ENCODE measurements around the gene CNTN4.

CNTN4 gene

DNA sequence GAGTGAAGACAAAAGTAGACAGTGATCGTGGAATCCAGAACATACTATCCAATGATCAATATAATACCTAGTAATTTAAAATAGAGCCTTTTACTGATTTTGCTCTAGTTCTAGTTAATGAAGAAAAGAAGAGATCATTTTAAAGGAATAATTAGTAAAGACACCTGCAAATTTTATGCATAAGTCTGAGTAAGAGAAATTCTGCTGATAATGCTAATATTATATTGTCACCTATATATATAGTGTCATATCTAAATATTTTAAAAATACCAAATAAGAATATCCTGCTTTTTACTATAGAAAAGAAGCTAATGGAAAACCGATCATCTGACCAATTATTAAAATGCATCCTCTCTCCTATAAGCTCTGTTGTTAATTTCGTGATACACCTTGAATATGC is 152.1 kb downstream of the CNTN4 start:
- in situ Hi-C loops (cut with MboI; ENCODE audit: low sequenced_read_pairs) = no loop called here

DNA sequence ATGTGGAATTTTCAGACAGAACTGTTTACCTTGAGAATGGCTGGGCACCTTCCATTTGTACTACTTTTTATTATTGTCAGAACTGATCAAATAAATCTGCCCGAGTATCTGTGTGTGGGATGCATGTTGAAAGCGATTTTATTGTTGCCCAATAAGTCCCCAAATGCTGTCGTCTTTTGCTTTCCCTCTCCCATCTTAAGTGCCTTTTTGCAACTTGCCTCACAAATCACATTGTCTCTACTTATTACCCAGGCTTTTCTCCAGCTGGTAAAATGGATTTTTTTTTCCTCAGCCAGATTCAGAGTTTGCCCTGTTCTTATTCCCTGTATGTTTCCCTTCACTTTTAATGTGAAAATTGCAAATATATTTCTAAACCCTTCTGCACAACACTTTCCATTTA is 163.1 kb downstream of the CNTN4 start:
- in situ Hi-C loops (cut with MboI; ENCODE audit: low sequenced_read_pairs) = no loop called here

GRCh38 chr3:2262204-2262603 is 163.5 kb downstream of the CNTN4 start:
- in situ Hi-C loops (cut with MboI; ENCODE audit: low sequenced_read_pairs) = no loop called here

- in situ Hi-C loops (cut with MboI; ENCODE audit: low sequenced_read_pairs) = no loop called here
These were observed 167.9 kb downstream of the CNTN4 start for GRCh38 chr3:2266606-2267005.

GRCh38 chr3:2268779-2269178 is 170.1 kb downstream of the CNTN4 start:
- in situ Hi-C loops (cut with MboI; ENCODE audit: low sequenced_read_pairs) = no loop called here

DNA sequence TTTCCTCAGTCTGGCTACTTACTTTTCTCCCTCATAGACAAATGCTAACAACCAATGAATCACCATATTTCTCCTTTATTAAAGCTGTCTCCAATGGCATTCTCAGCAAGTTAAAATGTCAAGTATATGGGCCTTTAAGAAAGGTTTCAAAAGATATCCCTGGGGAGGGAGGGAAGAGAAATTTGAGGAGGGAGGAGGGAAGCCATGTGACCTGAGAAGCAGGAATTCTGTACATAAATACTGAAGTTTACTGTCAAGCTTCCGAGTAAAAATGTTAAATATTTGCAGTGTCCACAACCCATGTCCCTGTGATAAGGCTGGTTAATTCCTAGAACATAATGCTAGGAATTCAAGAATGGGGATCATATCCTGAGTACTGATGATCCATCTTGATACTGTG is 175.9 kb downstream of the CNTN4 start:
- in situ Hi-C loops (cut with MboI; ENCODE audit: low sequenced_read_pairs) = no loop called here

GRCh38 chr3:2283818-2284217 is 185.2 kb downstream of the CNTN4 start:
- in situ Hi-C loops (cut with MboI; ENCODE audit: low sequenced_read_pairs) = no loop called here

DNA sequence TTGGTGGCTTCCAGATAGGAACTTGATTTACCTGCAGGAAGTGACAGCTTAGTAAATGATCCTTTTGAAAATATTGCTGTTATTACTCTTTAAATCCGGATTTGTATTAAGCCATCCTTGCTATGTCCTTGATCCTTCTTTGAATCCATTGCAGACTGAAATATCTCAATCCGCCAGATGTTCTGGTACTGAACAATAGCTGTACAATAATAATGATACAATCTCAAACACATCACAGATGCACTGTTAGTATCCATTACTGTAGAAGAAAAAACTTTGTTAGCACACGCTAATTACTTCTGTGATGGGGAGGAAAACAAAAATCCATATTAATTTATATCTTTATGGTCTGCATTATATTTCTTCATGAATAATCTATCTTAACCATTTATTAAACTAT is 202.3 kb downstream of the CNTN4 start:
- in situ Hi-C loops (cut with MboI; ENCODE audit: low sequenced_read_pairs) = no loop called here

GRCh38 chr3:2301361-2301760 is 202.7 kb downstream of the CNTN4 start:
- in situ Hi-C loops (cut with MboI; ENCODE audit: low sequenced_read_pairs) = no loop called here

GRCh38 chr3:2303566-2303965 is 204.9 kb downstream of the CNTN4 start:
- in situ Hi-C loops (cut with MboI; ENCODE audit: low sequenced_read_pairs) = no loop called here

DNA sequence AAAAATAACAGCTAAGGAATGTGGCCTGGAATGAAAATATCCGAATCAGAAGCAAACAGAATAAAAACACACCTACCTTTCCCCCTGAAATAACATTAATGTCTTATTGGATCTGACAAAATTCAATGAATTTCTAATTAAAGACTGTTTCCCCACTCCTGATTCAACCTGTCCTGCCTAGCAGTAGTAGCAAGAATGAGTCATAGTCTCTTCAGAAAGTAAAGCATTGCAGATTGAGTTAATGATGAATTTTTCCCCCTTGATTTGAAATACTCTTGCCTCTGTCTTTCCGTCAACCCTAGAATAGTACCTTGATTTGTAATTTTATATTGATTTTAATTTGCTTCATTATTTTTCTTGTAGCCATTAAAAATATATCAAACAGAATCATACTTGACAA is 212.4 kb downstream of the CNTN4 start:
- in situ Hi-C loops (cut with MboI; ENCODE audit: low sequenced_read_pairs) = no loop called here

GRCh38 chr3:2317521-2317920 is 218.9 kb downstream of the CNTN4 start:
- in situ Hi-C loops (cut with MboI; ENCODE audit: low sequenced_read_pairs) = no loop called here

GRCh38 chr3:2334921-2335320 is 236.3 kb downstream of the CNTN4 start:
- in situ Hi-C loops (cut with MboI; ENCODE audit: low sequenced_read_pairs) = no loop called here

GRCh38 chr3:2343031-2343682 is 244.5 kb downstream of the CNTN4 start:
- in situ Hi-C loops (cut with MboI; ENCODE audit: low sequenced_read_pairs) = no loop called here

DNA sequence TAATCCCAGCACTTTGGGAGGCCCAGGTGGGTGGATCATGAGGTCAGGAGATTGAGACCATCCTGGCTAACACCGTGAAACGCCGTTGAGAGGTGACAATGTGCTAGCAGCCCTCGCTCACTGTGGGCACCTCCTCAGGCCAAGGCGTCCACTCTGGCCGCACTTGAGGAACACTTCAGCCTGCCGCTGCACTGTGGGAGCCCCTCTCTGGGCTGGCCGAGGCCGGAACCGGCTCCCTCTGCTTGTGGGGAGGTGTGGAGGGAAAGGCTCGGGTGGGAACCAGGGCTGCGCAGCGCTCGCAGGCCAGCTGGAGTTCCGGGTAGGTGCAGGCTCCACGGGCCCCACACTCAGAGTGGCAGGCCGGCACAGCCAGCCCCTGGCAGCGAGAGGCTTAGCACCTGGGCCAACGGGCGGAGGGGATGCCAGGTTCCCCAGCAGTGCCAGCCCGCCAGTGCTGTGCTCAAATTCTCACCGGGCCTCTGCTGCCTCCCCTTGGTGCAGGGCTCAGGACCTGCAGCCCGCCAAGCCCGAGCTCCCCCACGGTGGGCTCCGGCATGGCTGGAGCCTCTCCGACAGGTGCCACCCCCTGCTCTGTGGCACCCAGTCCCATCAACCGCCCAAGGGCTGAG is 253.6 kb downstream of the CNTN4 start:
- in situ Hi-C loops (cut with MboI; ENCODE audit: low sequenced_read_pairs) = no loop called here

DNA sequence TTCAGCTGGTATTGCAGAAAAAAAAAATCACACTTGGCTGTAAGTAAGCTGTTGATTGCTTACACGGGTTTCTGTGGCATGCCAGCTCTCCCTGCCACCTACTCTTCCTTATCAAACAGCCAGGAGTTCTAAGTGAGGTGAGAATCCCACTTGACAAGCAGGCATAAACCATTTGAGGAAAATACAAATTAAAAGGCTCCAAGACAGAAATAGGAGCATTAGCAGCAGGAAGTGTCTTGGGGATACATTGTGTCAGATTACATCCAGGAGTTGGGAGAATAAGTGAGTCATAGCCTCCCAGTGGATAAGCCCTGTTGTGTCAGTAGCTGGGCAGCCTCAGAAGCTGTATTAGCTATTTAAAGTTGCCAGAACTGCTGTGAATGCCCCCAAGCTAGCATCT is 256.0 kb downstream of the CNTN4 start:
- in situ Hi-C loops (cut with MboI; ENCODE audit: low sequenced_read_pairs) = no loop called here

DNA sequence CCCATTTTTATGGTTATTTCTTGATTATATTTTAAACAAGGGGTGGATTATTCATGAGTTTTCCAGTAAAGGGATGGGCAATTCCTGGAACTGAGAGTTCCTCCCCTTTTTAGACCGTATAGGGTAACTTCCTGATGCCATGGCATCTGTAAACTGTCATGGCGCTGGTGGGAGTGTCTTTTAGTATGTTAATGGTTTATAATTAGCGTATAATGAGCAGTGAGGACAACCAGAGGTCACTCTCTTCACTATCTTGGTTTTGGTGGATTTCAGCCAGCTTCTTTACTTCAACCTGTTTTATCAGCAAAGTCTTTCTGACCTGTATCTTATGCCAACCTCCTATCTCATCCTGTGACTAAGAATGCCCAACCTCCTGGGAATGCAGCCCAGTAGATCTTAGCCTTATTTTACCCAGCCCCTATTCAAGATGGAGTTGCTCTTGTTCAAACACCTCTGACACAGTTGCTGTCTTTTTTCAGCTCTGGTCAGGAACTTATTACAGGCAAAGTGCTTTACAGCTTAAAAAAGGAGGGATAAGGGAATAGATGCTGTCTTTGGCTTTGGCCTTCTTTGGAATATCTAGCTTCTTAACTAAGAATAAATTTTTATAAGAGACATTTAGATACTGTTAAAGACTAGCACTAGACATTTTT is 257.8 kb downstream of the CNTN4 start:
- in situ Hi-C loops (cut with MboI; ENCODE audit: low sequenced_read_pairs) = no loop called here

- in situ Hi-C loops (cut with MboI; ENCODE audit: low sequenced_read_pairs) = no loop called here
These were observed 262.1 kb downstream of the CNTN4 start for GRCh38 chr3:2360815-2361214.

GRCh38 chr3:2362122-2362521 is 263.5 kb downstream of the CNTN4 start:
- in situ Hi-C loops (cut with MboI; ENCODE audit: low sequenced_read_pairs) = no loop called here

DNA sequence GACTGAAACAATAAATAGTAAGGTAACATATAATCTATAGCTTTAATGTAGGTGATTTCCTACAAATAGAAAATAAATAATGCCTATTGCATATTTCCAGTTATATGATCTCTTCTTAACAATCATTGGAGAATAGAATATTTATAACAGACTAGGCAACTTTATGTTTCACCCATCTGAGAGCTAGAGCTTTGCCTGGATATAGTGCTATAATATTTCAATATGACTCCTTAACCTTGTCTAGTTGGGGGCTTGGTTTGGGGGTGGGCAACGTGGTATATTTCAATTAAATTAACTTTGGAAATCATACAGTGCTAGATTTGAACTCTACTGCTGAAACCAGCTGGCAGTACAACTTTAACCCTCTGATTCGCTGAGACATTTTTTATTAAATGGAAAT is 265.2 kb downstream of the CNTN4 start:
- in situ Hi-C loops (cut with MboI; ENCODE audit: low sequenced_read_pairs) = no loop called here

DNA sequence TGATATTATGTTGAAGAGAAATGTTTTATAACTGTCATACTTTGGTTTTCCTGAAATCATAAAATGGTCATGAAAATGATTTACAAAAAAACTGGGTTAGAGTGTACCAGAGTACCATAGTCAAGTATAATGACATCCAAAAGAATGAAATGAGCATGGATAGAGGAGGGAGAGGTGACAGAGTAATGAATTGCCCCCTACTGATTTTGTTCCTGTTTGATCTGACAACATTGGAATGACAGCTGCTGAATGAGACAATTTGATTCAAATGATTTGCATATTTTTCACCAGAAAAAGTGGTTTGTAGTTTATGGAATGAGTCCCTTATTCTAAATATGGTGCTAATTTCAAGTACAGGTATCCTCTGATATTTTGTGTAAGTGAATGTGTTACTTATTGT is 271.7 kb downstream of the CNTN4 start:
- in situ Hi-C loops (cut with MboI; ENCODE audit: low sequenced_read_pairs) = no loop called here

DNA sequence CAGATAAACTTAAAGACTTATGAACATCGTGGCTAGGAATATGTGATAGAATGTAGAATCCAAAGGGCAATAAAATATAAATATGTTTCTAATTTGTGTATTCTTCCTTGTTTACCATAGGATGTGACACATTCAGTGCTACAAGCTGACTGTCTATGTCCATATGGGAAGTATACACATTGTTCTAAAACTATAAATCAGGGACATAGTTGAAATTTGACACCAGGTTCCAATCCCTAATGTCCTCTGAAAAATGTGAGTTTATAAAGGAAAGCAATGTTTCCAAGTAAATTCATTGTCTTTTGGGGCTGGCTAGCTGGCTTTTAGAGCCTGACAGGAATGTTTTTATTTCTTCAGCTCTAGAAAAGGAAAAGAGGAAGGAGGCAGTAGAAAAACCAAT is 273.6 kb downstream of the CNTN4 start:
- in situ Hi-C loops (cut with MboI; ENCODE audit: low sequenced_read_pairs) = no loop called here

DNA sequence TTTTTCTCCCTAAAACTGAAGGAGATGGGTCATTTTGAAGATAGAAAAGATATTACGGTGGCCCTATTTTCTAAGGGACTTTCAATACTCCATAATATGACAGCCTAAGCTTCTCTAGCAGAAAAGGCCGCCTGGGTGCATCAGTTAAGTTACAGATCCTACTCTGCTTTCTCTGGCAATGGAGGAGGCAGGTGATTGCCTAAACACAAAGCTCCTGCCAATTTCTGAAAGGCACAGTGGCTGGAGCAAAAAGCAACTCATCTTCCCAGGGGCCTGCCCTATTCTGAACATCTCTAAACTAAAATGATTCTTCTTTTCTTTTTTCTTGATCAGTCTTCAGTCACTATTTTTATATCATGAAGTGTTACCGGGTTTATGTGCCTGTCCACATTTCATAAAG is 276.7 kb downstream of the CNTN4 start:
- in situ Hi-C loops (cut with MboI; ENCODE audit: low sequenced_read_pairs) = no loop called here
